ENCODE data around the gene CCDC78. TPM values are rescaled to one million over a fixed set of nuclear protein-coding genes. Genes with fewer than 3 reads are reported as not detected.
"Not testable (repeated sequence)": the region's sequence is repeated elsewhere in the genome, so short reads cannot be mapped to it uniquely, and the experiment has no call there.

The CCDC78 gene
- total and polyA plus RNA-seq, 12 donors, result 0.21 to 1.7 (median 0.55) TPM; not detected in 1

DNA sequence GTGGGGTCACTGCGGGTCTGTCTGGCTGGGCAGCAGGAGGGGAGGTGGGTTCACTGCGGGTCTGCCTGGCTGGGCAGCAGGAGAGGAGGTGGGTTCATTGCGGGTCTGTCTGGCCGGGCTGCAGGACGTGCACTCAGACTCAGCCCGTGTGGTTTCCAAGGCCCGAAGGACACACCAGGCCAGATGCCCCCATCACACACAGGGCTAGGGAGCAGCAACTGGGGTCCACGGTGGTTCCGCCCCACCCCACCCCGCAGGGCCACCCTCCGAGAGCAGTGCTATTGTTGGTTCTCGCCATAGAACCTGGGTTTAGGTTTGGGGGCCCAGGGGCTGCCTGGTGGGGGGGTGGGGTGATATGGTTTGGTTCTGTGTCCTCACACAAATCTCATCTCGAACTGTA is 20.4 kb upstream of the CCDC78 start:
- H3K27me3 ChIP-seq, result peaks cover 0 to 18% (median 4%) of the 10 kb centered on the region in 7 donors
- peaks cover 0 to 6% (median 0%) of the 10 kb centered on the region in 9 donors for H3K4me1 ChIP-seq
- no peak overlapping the region for H3K27ac ChIP-seq
- 80 to 81% methylated on average over 12 to 13 of the region's 13 CpGs for WGBS, 2 donors
- no peaks in the 10 kb centered on the region for H3K9me3 ChIP-seq
- no peak overlapping the region for H3K4me3 ChIP-seq
- peak in 1 of 8 donors; percentile 17 for ATAC-seq
- no peak for DNase-seq
- TF ChIP-seq, protein P1, sequence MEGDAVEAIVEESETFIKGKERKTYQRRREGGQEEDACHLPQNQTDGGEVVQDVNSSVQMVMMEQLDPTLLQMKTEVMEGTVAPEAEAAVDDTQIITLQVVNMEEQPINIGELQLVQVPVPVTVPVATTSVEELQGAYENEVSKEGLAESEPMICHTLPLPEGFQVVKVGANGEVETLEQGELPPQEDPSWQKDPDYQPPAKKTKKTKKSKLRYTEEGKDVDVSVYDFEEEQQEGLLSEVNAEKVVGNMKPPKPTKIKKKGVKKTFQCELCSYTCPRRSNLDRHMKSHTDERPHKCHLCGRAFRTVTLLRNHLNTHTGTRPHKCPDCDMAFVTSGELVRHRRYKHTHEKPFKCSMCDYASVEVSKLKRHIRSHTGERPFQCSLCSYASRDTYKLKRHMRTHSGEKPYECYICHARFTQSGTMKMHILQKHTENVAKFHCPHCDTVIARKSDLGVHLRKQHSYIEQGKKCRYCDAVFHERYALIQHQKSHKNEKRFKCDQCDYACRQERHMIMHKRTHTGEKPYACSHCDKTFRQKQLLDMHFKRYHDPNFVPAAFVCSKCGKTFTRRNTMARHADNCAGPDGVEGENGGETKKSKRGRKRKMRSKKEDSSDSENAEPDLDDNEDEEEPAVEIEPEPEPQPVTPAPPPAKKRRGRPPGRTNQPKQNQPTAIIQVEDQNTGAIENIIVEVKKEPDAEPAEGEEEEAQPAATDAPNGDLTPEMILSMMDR (IDR thresholded peaks at IDR 0.05), result no peak
- intact Hi-C loops (cut with DNase I), result no loop called here
- H3K36me3 ChIP-seq, result no peaks in the 10 kb centered on the region

DNA sequence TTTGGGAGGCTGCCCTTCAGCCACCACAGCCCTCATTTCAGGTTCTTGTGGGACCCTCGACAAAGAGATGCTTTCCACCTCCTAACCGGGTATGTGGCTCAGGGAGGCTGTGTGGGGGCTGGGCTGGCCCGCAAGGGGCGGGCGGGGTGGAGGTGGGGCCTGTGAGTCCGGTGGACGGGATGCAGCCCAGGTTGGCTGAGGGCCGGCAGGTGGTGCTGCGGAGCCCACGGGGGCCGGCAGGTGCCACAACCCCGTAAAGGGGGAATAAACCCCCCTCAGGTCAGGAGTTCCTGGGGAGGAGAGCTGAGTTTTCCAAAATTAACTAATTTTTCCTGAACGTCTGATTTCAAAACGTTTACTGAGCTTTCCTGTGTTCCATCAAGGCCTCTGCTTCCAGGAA is 19.5 kb upstream of the CCDC78 start:
- H3K9me3 ChIP-seq, result no peaks in the 10 kb centered on the region
- 2 to 6% methylated on average over 14 of the region's 14 CpGs for WGBS, 2 donors
- ATAC-seq, result no peak

DNA sequence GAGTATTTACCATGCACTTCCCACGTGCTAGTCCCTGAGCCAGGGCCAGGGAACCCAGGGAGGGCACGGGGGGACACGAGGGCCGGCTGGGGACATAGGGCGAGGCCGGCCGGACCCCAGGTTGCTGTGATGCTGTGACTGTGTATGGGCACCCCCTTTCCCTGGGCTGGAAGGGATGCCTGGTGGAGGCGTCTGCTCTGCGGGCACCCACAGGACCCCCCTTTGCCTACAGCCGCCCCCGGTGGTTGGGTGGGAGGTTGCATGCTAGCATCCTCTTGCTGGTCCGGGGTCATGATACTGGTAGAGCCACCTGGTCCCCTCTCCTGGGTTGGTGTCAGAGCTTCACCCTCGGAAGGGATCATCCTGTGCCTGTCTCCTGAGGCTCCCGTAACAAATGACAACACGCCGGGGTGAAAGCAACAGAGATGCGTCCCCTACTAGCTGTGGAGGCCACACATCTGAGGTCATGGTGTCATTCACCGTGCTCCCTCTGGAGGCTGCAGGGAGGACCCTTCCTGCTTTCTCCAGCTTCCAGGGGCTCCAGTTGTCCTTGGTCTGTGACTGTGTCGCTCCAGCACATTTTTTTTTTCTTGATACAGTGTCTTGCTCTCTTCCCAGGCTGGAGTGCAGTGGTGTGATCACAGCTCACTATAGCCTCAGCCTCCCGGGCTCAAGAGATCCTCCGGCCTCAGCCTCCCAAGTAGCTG is 17.7 kb upstream of the CCDC78 start:
- intact Hi-C loops (cut with DNase I), result loop anchor here in 1 of 10 donors (5.0 kb wide), 1 partner anchor 43 kb away; the partner anchor contains the start of genes CHTF18 and RPUSD1
- ATAC-seq, result no peak
- Histone ChIP-seq H3K4me3 (no peak overlapping the region), H3K27me3 (peaks cover 0 to 18% (median 4%) of the 10 kb centered on the region in 7 donors), H3K27ac (no peak overlapping the region), H3K36me3 (peaks cover 0 to 6% (median 0%) of the 10 kb centered on the region in 9 donors), H3K4me1 (peaks cover 7 to 19% (median 15%) of the 10 kb centered on the region in 9 donors), H3K9me3 (no peaks in the 10 kb centered on the region)
- TF ChIP-seq, protein P1 (IDR thresholded peaks at IDR 0.05), result no peak
- 76 to 79% methylated on average over 21 of the region's 21 CpGs for WGBS, 2 donors
- no peak for DNase-seq

More for the DNA sequence above, 19.5 kb upstream of the CCDC78 start:
- Histone ChIP-seq H3K27ac (no peak overlapping the region), H3K27me3 (peaks cover 0 to 18% (median 4%) of the 10 kb centered on the region in 7 donors), H3K4me1 (peaks cover 0 to 5% (median 5%) of the 10 kb centered on the region in 9 donors), H3K36me3 (no peaks in the 10 kb centered on the region), H3K4me3 (no peak overlapping the region)
- TF ChIP-seq, protein P1 (IDR thresholded peaks at IDR 0.05), result peak in 5 of 9 donors; percentile 9 to 28 (median 16)
- intact Hi-C loops (cut with DNase I), result no loop called here
- DNase-seq, result no peak

DNA sequence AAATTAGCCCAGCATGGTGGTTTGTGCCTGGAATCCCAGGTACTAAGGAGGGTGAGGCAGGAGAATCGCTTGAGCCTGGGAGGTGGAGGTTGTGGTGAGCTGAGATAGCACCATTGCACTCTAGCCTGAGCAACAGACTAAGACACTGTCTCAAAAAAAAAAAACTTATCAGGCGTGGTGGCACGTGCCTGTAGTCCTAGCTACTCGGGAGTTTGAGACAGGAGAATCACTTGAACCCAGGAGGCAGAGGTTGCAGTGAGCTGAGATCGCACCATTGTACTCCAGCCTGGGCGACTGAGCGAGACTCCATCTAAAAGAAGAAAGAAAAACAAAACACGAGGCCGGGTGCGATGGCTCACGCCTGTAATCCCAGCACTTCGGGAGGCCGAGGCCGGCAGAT is 16.7 kb upstream of the CCDC78 start:
- H3K9me3 ChIP-seq, ATAC-seq, H3K4me3 ChIP-seq, DNase-seq, H3K27ac ChIP-seq: not testable (repeated sequence)
- WGBS, 2 donors, result 78 to 83% methylated on average over 14 of the region's 14 CpGs
- intact Hi-C loops (cut with DNase I), result loop anchor here in 1 of 10 donors (5.0 kb wide), 1 partner anchor 44 kb away; the partner anchor contains the start of genes CHTF18 and RPUSD1
- H3K4me1 ChIP-seq, result peaks cover 7 to 19% (median 15%) of the 10 kb centered on the region in 9 donors
- peaks cover 0 to 18% (median 4%) of the 10 kb centered on the region in 7 donors for H3K27me3 ChIP-seq
- H3K36me3 ChIP-seq, result peaks cover 0 to 15% (median 0%) of the 10 kb centered on the region in 9 donors

Data from heart right ventricle (tissue), 16 donors.